SU-DHL-6 (cell line): ENCODE data around the gene DPP6.
"Not testable (repeated sequence)": the region's sequence is repeated elsewhere in the genome, so short reads cannot be mapped to it uniquely, and the experiment has no call there.

Experiments
- EZH2phosphoT487 ChIP-seq: fragments of 200-600 bp; sonication (generic), shearing (Covaris generic); conservative IDR thresholded peaks from 2 replicates; pipeline ENCODE4 v1.6.1; 2018; ENCODE audit warnings: mild to moderate bottlenecking, antibody characterized with exemption, low read length, moderate library complexity, mixed read lengths
- TF ChIP-seq, protein P1 (sequence below): fragments of 200-600 bp; sonication (generic); IDR thresholded peaks from one replicate; pipeline ENCODE4 v1.5.1; 2017; ENCODE audit warnings: antibody characterized with exemption, mild to moderate bottlenecking, low read length, moderate library complexity; ENCODE audit not compliant: insufficient read depth, poor library complexity, severe bottlenecking

DNA sequence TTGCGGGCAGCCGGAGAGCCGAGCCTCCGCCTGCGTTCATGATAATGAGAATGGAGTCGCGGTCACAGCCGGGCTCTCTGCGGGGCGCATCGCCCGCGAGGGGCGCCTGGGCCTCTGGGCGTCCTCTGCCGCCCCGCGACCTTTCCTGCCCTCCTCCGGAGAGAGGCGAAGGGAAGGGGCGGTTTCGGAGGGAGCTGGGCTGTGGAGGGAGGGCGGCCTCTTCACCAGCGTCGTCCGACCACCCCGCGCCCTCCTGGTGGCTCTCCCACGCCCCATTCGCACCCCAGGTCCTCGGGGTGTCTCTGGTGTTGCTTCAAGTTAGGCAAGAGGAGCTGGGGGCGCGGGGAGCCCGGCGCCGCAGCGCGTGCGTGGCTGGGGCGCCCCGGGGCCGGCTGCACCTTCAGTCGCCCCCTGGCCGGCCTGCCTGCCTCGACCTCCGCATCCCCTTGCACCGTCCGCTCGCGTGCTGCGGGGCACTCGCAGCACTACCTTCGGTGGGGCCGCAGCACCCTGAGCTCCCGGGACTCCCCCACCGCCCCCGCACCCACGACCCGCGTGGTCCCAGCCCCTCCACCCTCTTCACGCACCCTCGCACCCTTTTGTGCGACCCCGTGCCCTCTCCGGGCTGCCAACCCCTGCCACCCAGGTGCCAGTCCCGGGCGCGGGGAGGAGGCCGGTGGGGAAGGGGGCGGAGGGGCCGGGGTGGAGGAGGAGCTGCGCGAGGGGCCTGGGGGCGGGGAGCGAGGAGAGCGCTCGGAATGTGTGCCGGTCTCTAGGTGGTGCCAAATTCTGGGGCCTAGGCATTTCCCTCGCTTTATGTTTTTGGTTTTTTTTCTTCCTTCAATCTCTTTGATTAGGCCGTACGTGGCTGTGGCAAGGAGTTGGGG, at the start of gene DPP6:
- TF ChIP-seq, protein P1, sequence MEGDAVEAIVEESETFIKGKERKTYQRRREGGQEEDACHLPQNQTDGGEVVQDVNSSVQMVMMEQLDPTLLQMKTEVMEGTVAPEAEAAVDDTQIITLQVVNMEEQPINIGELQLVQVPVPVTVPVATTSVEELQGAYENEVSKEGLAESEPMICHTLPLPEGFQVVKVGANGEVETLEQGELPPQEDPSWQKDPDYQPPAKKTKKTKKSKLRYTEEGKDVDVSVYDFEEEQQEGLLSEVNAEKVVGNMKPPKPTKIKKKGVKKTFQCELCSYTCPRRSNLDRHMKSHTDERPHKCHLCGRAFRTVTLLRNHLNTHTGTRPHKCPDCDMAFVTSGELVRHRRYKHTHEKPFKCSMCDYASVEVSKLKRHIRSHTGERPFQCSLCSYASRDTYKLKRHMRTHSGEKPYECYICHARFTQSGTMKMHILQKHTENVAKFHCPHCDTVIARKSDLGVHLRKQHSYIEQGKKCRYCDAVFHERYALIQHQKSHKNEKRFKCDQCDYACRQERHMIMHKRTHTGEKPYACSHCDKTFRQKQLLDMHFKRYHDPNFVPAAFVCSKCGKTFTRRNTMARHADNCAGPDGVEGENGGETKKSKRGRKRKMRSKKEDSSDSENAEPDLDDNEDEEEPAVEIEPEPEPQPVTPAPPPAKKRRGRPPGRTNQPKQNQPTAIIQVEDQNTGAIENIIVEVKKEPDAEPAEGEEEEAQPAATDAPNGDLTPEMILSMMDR = not testable (repeated sequence)
- TF ChIP-seq EZH2phosphoT487 = not testable (repeated sequence)
